Neural progenitor cell (in vitro differentiated cells): Measurements from ENCODE around the gene TMEM229B.

ENCODE experiments used
- EZH2 ChIP-seq: fragments of 200-600 bp; sonication (generic); IDR thresholded peaks from 2 replicates; pipeline ENCODE4 v1.6.1; 2017; ENCODE audit warnings: antibody characterized with exemption, mild to moderate bottlenecking, moderate library complexity
- TF ChIP-seq, protein P1 (sequence below): fragments of 200-600 bp; sonication (generic); IDR thresholded peaks from 2 replicates; pipeline ENCODE4 v1.5.1; 2017; ENCODE audit warnings: antibody characterized with exemption, mild to moderate bottlenecking

DNA sequence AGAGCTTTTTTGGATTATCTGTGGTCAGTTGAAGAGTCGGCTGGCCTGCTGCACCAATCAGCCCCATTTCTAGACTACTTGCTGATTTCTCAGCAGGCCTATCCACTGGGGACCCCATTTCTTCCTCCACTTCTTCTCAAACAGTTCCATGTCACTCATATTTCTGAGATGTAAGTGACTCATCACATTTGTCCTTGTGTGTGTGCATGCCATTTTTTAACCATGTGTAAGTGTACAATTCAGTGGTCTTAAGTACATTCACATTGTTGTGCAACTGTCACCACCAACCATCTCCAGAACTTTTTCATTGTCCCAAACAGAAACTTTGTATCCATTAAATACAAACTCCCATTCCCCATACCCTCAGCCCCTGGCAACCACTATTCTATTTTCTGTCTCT is 14.2 kb downstream of the TMEM229B start:
- no peak for TF ChIP-seq EZH2
- TF ChIP-seq, protein P1, sequence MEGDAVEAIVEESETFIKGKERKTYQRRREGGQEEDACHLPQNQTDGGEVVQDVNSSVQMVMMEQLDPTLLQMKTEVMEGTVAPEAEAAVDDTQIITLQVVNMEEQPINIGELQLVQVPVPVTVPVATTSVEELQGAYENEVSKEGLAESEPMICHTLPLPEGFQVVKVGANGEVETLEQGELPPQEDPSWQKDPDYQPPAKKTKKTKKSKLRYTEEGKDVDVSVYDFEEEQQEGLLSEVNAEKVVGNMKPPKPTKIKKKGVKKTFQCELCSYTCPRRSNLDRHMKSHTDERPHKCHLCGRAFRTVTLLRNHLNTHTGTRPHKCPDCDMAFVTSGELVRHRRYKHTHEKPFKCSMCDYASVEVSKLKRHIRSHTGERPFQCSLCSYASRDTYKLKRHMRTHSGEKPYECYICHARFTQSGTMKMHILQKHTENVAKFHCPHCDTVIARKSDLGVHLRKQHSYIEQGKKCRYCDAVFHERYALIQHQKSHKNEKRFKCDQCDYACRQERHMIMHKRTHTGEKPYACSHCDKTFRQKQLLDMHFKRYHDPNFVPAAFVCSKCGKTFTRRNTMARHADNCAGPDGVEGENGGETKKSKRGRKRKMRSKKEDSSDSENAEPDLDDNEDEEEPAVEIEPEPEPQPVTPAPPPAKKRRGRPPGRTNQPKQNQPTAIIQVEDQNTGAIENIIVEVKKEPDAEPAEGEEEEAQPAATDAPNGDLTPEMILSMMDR: no peak
